ENCODE data around the gene KPNA3. TPM values are rescaled to one million over a fixed set of nuclear protein-coding genes. Genes with fewer than 3 reads are reported as not detected.

The KPNA3 gene
- total RNA-seq, 4 donors from 2014 or later: 23.1 to 29.2 (median 24.9) TPM

DNA sequence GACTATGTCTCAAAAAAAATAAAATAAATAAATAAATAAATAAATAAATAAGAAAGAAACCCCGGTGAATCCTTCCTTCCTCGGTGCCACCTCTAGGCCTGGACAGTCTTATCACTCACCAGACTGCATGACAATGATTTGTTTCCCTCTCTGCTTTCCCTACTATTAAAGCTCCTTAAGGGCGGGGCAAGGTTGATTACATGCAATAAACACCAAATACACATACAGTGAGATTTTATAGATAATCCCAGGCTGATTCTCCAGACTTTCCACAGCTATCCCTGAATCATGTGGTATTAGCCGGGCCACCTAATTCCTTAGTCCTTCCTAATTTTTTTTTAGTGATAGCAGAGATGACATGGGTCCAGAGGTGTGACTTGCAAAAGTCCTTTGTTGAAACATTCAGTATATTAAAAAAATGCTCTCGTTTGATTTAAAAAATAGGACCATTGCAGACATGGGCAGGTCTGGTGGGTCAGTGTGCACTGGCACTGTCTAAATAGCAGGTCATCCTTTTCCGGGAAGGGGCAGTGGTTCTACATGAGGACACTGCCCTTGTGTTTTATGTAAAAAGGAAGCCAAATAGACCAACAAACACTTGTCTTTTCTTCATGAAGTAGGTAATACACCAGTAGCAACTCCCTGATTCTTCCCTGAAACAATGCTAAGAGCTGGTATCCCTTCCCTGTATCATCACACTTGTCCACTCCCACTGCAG lies 115.7 kb downstream of the KPNA3 start:
- 58 to 78% methylated on average over 5 to 6 of the region's 6 CpGs for WGBS, 2 donors (ENCODE audit: low coverage in 1 of 2)
- intact Hi-C loops (cut with DNase I; ENCODE audit: low total_unique reads): no loop called here
- Histone ChIP-seq H3K4me3 (no peak overlapping the region), H3K4me1 (peaks cover 0 to 11% (median 3%) of the 10 kb centered on the region in 4 donors), H3K27me3 (no peaks in the 10 kb centered on the region), H3K36me3 (no peaks in the 10 kb centered on the region), H3K27ac (no peak overlapping the region), H3K9me3 (no peaks in the 10 kb centered on the region)
- in situ Hi-C loops (cut with MboI; ENCODE audit: low pct_ligation_motif_present in 1 of 4, low pct_unique_long_range_greater_than_20kb in 1 of 4, low sequenced_read_pairs in 3 of 4): loop anchor here in 1 of 4 donors (10.0 kb wide), 1 partner anchor 168 kb away; no protein-coding TSS in a partner anchor
- TF ChIP-seq POLR2AphosphoS5 (IDR thresholded peaks at IDR 0.05): peak in 1 of 3 donors; percentile 31
- TF ChIP-seq EP300 (IDR thresholded peaks at IDR 0.05; ENCODE audit: low read depth): no peak
- DNase-seq: no peak

DNA sequence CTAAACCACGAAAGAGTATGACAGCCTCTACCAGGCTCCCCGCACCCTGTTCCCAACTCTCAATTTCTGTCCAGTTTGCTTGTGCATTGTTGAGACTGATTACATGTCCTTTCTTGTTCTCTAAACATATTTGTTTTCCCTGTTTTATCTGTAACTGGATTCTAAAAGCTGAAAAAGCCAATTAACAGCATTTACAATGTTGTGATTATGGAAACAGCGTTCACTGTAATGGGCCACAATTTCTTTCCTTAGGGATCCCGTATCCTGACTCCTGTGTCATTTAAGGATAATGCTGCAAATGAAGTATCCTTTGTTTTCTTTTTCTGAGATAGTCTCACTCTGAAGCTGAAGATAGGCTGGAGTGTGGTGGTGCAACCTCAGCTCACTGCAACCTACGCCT lies 121.7 kb downstream of the KPNA3 start:
- WGBS, 2 donors (ENCODE audit: low coverage in 1 of 2): 79 to 94% methylated on average over 5 of the region's 5 CpGs
- no peak overlapping the region for H3K27ac ChIP-seq
- H3K9me3 ChIP-seq: no peaks in the 10 kb centered on the region
- H3K27me3 ChIP-seq: no peaks in the 10 kb centered on the region
- in situ Hi-C loops (cut with MboI; ENCODE audit: low pct_ligation_motif_present in 1 of 4, low pct_unique_long_range_greater_than_20kb in 1 of 4, low sequenced_read_pairs in 3 of 4): loop anchor here in 2 of 4 donors (10.0 to 25.0 kb wide), 2 partner anchors 166 to 174 kb away; no protein-coding TSS in a partner anchor
- intact Hi-C loops (cut with DNase I; ENCODE audit: low total_unique reads): no loop called here
- no peak for TF ChIP-seq POLR2A (IDR thresholded peaks at IDR 0.05)
- TF ChIP-seq POLR2AphosphoS5 (IDR thresholded peaks at IDR 0.05): no peak
- TF ChIP-seq, protein P1, sequence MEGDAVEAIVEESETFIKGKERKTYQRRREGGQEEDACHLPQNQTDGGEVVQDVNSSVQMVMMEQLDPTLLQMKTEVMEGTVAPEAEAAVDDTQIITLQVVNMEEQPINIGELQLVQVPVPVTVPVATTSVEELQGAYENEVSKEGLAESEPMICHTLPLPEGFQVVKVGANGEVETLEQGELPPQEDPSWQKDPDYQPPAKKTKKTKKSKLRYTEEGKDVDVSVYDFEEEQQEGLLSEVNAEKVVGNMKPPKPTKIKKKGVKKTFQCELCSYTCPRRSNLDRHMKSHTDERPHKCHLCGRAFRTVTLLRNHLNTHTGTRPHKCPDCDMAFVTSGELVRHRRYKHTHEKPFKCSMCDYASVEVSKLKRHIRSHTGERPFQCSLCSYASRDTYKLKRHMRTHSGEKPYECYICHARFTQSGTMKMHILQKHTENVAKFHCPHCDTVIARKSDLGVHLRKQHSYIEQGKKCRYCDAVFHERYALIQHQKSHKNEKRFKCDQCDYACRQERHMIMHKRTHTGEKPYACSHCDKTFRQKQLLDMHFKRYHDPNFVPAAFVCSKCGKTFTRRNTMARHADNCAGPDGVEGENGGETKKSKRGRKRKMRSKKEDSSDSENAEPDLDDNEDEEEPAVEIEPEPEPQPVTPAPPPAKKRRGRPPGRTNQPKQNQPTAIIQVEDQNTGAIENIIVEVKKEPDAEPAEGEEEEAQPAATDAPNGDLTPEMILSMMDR (IDR thresholded peaks at IDR 0.05): no peak
- TF ChIP-seq EP300 (IDR thresholded peaks at IDR 0.05; ENCODE audit: low read depth): no peak
- H3K36me3 ChIP-seq: no peaks in the 10 kb centered on the region
- no peak for DNase-seq
- H3K4me3 ChIP-seq: no peak overlapping the region
- no peaks in the 10 kb centered on the region for H3K4me1 ChIP-seq

DNA sequence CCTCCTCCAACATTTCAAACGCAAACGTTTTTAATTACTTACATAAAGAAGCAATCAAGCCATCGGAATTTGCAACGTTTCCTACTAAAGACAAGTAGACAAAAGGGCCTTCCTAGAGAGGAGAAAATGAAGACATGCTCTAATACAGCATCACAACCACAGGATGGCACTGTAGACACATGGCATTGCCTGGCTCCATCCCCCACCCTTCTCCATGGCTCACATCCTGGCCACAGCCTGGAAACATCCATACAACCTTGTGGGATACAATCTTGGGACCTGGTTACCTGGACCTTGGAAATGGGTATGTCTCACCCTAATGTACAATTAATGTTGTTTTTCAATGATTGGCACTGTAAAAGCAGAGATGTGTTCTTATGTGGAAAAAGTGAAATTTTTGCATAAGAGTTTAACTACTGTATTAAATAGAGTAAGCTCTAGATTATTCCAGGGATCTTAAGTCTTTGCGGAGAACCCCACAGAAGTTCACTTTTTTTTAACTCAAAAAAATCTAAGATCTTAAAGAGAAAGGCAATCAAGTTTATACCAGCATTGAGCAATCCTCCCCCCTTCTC lies 122.7 kb downstream of the KPNA3 start:
- 42 to 66% methylated on average over 5 of the region's 5 CpGs for WGBS, 2 donors (ENCODE audit: low coverage in 1 of 2)
- Histone ChIP-seq H3K4me3 (no peak overlapping the region), H3K4me1 (no peaks in the 10 kb centered on the region), H3K36me3 (no peaks in the 10 kb centered on the region), H3K9me3 (no peaks in the 10 kb centered on the region), H3K27ac (no peak overlapping the region), H3K27me3 (no peaks in the 10 kb centered on the region)
- intact Hi-C loops (cut with DNase I; ENCODE audit: low total_unique reads) (loop anchor here (5.0 kb wide), 1 partner anchor 177 kb away; no protein-coding TSS in a partner anchor), in situ Hi-C loops (cut with MboI; ENCODE audit: low pct_ligation_motif_present in 1 of 4, low pct_unique_long_range_greater_than_20kb in 1 of 4, low sequenced_read_pairs in 3 of 4) (loop anchor here in 2 of 4 donors (10.0 to 25.0 kb wide), 2 partner anchors 167 to 175 kb away; no protein-coding TSS in a partner anchor)
- DNase-seq: peak; percentile 60
- TF ChIP-seq EP300 (IDR thresholded peaks at IDR 0.05; ENCODE audit: low read depth): no peak
- TF ChIP-seq, protein P1 (IDR thresholded peaks at IDR 0.05): peak; percentile 56 to 72 (median 60)

DNA sequence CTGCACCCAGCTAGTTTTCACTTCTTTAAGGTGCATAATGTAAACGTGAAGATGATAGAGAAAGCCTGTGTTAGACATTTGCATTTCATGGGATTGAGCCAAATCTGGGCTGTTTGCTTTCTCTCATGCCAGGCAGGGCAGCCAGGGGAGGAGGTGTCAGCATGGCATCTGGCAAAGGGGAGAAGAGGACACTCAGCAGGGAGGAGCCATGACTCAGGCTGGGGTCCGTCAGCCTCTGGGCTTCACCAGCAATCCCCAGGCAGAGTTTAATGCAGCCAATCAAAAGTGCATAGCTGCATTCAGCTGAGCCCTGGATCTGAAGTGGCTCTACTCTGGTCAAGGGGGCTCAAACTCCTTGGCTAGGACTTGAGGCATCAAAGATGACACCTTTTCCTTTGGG lies 124.7 kb downstream of the KPNA3 start:
- in situ Hi-C loops (cut with MboI; ENCODE audit: low pct_ligation_motif_present in 1 of 4, low pct_unique_long_range_greater_than_20kb in 1 of 4, low sequenced_read_pairs in 3 of 4): loop anchor here in 1 of 4 donors (25.0 kb wide), 1 partner anchor 170 kb away; no protein-coding TSS in a partner anchor
- 63 to 73% methylated on average over 1 to 2 of the region's 2 CpGs for WGBS, 2 donors (ENCODE audit: low coverage in 1 of 2)
- H3K27me3 ChIP-seq: no peaks in the 10 kb centered on the region
- no peak overlapping the region for H3K4me3 ChIP-seq
- H3K27ac ChIP-seq: no peak overlapping the region
- no peaks in the 10 kb centered on the region for H3K4me1 ChIP-seq
- no peak for TF ChIP-seq POLR2AphosphoS5 (IDR thresholded peaks at IDR 0.05)
- TF ChIP-seq EP300 (IDR thresholded peaks at IDR 0.05; ENCODE audit: low read depth): no peak
- TF ChIP-seq, protein P1 (IDR thresholded peaks at IDR 0.05): no peak
- TF ChIP-seq POLR2A (IDR thresholded peaks at IDR 0.05): no peak
- no peaks in the 10 kb centered on the region for H3K9me3 ChIP-seq
- peaks cover 0 to 2% (median 0%) of the 10 kb centered on the region in 4 donors for H3K36me3 ChIP-seq
- intact Hi-C loops (cut with DNase I; ENCODE audit: low total_unique reads): loop anchor here (5.0 kb wide), 1 partner anchor 180 kb away; no protein-coding TSS in a partner anchor
- no peak for DNase-seq
